Smooth muscle cell (in vitro differentiated cells): ENCODE measurements around the gene NAA80. TPM values are rescaled to one million over a fixed set of nuclear protein-coding genes. Genes with fewer than 3 reads are reported as not detected.
A peak's percentile ranks its signal among the peaks of the same experiment; 100 is the strongest.

Experiments used
- DNase-seq: peaks from one replicate; lab custom pipeline; 2025; ENCODE audit not compliant: unreplicated experiment; lab: John Stamatoyannopoulos, UW
- H2AFZ ChIP-seq: fragments of 200-600 bp; sonication (generic); 2 replicates; pipeline ENCODE4 v1.6.0; 2016; ENCODE audit warnings: antibody characterized with exemption, low read depth, mild to moderate bottlenecking
- H3F3A ChIP-seq: fragments of 200-600 bp; sonication (generic); 2 replicates; pipeline ENCODE4 v1.6.0; 2017; ENCODE audit warnings: antibody characterized with exemption, low read depth
- H3K27ac ChIP-seq: fragments of 200-600 bp; sonication (generic); 2 replicates; pipeline ENCODE4 v1.5.1; 2016; ENCODE audit warnings: low read depth, mild to moderate bottlenecking
- H3K27me3 ChIP-seq: fragments of 200-600 bp; sonication (generic); 2 replicates; pipeline ENCODE4 v1.6.1; 2016; ENCODE audit warnings: low read depth, mild to moderate bottlenecking
- H3K36me3 ChIP-seq: fragments of 200-600 bp; sonication (generic); 2 replicates; pipeline ENCODE4 v1.5.1; 2016; ENCODE audit warnings: low read depth
- H3K4me1 ChIP-seq: fragments of 200-600 bp; sonication (generic); 2 replicates; pipeline ENCODE4 v1.5.1; 2016; ENCODE audit warnings: low read depth
- H3K4me2 ChIP-seq: fragments of 200-600 bp; sonication (generic); 2 replicates; pipeline ENCODE4 v1.6.0; 2016; ENCODE audit warnings: mild to moderate bottlenecking
- H3K4me3 ChIP-seq: fragments of 200-600 bp; sonication (generic); 2 replicates; pipeline ENCODE4 v1.5.1; 2016; ENCODE audit warnings: mild to moderate bottlenecking
- H3K79me2 ChIP-seq: fragments of 200-600 bp; sonication (generic); 2 replicates; pipeline ENCODE4 v1.6.0; 2016; ENCODE audit warnings: low read depth, mild to moderate bottlenecking
- H3K9ac ChIP-seq: fragments of 200-600 bp; sonication (generic); 2 replicates; pipeline ENCODE4 v1.6.0; 2016; ENCODE audit warnings: low read depth
- H3K9me3 ChIP-seq: fragments of 200-600 bp; sonication (generic); replicated peaks from 2 replicates; pipeline ENCODE4 v1.5.1; 2016; ENCODE audit warnings: low read depth
- H4K20me1 ChIP-seq: fragments of 200-600 bp; sonication (generic); 2 replicates; pipeline ENCODE4 v1.6.0; 2016; ENCODE audit warnings: low read depth
- WGBS: methylation state at CpG from one replicate; pipeline ENCODE4 v1.1.7; 2016; ENCODE audit warnings: low lambda C conversion rate; 5-methylcytosine and 5-hydroxymethylcytosine counted together
- polyA plus RNA-seq: library from polyadenylated mRNA; unstranded; fragments of >200 nt; fragmentation: Nextera tagmentation; extraction: Ambion mirVana; gene quantifications from 2 replicates; pipeline ENCODE4 v1.2.1, GENCODE V29; 2016
- total RNA-seq: library from RNA; depleted of rRNA; stranded (reverse); fragments of >200 nt; gene quantifications from 2 replicates; pipeline ENCODE4 v1.2.3, GENCODE V29; 2014
- TF ChIP-seq, protein P1 (sequence below): fragments of 200-600 bp; sonication (generic); IDR thresholded peaks from 2 replicates; pipeline ENCODE4 v1.5.1; 2017; ENCODE audit warnings: borderline replicate concordance, mild to moderate bottlenecking, antibody characterized with exemption; ENCODE audit not compliant: insufficient read depth, poor library complexity, severe bottlenecking

Gene NAA80
- total and polyA plus RNA-seq, 2 experiments from 2014 or later: 13.0 to 21.9 TPM

DNA sequence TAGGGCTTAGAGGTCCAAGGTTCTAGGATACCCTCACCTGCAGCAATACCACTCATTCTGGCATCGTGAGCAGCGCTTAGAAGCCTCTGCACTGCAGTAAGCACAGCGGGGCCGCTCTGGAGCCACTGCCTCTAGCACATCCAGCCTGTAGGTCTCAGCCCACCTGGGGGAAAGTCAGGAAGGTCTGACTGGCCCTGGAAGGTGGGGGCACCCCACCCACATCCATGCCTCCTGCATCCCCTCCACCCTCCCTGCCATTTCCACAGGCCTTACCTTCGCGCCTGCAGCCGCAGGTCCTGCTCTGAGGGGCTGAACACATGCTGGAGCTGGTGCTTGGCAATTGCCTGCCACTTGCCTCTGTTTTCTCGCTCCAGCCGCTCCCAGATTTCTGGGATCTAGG, 42.3 kb upstream of the NAA80 start:
- Histone ChIP-seq H2AFZ (no peak overlapping the region), H3K9ac (no peak overlapping the region), H3K36me3 (no peaks in the 10 kb centered on the region), H3K79me2 (peaks cover 4% of the 10 kb centered on the region), H3K9me3 (no peaks in the 10 kb centered on the region), H3K4me3 (no peak overlapping the region), H3K4me1 (peaks cover 22% of the 10 kb centered on the region), H3F3A (peaks cover 20% of the 10 kb centered on the region), H4K20me1 (no peaks in the 10 kb centered on the region), H3K27me3 (peaks cover 19% of the 10 kb centered on the region), H3K4me2 (no peak overlapping the region), H3K27ac (no peak overlapping the region)
- TF ChIP-seq, protein P1, sequence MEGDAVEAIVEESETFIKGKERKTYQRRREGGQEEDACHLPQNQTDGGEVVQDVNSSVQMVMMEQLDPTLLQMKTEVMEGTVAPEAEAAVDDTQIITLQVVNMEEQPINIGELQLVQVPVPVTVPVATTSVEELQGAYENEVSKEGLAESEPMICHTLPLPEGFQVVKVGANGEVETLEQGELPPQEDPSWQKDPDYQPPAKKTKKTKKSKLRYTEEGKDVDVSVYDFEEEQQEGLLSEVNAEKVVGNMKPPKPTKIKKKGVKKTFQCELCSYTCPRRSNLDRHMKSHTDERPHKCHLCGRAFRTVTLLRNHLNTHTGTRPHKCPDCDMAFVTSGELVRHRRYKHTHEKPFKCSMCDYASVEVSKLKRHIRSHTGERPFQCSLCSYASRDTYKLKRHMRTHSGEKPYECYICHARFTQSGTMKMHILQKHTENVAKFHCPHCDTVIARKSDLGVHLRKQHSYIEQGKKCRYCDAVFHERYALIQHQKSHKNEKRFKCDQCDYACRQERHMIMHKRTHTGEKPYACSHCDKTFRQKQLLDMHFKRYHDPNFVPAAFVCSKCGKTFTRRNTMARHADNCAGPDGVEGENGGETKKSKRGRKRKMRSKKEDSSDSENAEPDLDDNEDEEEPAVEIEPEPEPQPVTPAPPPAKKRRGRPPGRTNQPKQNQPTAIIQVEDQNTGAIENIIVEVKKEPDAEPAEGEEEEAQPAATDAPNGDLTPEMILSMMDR: no peak
- 95% methylated on average over 9 of the region's 9 CpGs for WGBS
- DNase-seq: no peak

DNA sequence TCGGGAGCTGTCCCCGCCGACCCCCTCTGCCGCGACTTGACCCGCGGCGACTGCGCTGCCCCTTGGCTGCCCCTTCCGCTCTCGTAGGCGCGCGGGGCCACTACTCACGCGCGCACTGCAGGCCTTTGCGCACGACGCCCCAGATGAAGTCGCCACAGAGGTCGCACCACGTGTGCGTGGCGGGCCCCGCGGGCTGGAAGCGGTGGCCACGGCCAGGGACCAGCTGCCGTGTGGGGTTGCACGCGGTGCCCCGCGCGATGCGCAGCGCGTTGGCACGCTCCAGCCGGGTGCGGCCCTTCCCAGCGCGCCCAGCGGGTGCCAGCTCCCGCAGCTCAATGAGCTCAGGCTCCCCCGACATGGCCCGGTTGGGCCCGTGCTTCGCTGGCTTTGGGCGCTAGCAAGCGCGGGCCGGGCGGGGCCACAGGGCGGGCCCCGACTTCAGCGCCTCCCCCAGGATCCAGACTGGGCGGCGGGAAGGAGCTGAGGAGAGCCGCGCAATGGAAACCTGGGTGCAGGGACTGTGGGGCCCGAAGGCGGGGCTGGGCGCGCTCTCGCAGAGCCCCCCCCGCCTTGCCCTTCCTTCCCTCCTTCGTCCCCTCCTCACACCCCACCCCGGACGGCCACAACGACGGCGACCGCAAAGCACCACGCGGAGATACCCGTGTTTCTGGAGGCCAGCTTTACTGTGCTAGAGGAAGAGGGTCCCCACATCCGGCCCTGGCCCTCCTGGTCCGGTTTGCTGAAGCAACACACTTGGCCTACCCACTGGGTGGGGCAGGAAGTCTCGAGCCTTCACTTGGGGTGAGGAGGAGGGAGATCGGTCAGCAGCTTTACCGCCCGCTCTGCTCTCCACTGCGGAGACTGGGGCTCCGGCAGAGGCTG, 41.5 kb upstream of the NAA80 start, which contains the start of gene RASSF1:
TSS of gene RASSF1 (minus strand) at position 389 of the 882 bp plus-strand sequence. CDS start at position 358, 31 bp downstream.
- no peak for DNase-seq
- H3K9ac ChIP-seq: no peak within 1 kb of the TSS
- WGBS: 12% methylated on average over 81 of the region's 85 CpGs

GRCh38 chr3:50340147-50340447, 40.9 kb upstream of the NAA80 start:
- DNase-seq: no peak
- Histone ChIP-seq H3K27ac (no peak overlapping the region), H3K27me3 (peaks cover 19% of the 10 kb centered on the region), H2AFZ (peak overlapping the region; percentile 62), H3K36me3 (no peaks in the 10 kb centered on the region), H3K9me3 (no peaks in the 10 kb centered on the region), H3K79me2 (peaks cover 18% of the 10 kb centered on the region), H3K9ac (no peak overlapping the region), H3K4me2 (peak overlapping the region; percentile 89), H3K4me3 (peak overlapping the region; percentile 45), H3F3A (peaks cover 11% of the 10 kb centered on the region), H4K20me1 (peaks cover 12% of the 10 kb centered on the region), H3K4me1 (peaks cover 29% of the 10 kb centered on the region)
- TF ChIP-seq, protein P1: no peak
- 45% methylated on average over 7 of the region's 9 CpGs for WGBS

More for the DNA sequence above, 41.5 kb upstream of the NAA80 start, which contains the start of gene RASSF1:
- peak within 1 kb of the TSS; percentile 89 for H3K4me2 ChIP-seq
- peaks cover 13% of the 10 kb centered on the region for H3K79me2 ChIP-seq
- no peaks in the 10 kb centered on the region for H3K9me3 ChIP-seq
- H3F3A ChIP-seq: peaks cover 12% of the 10 kb centered on the region
- no peak within 1 kb of the TSS for H3K27ac ChIP-seq
- H3K36me3 ChIP-seq: no peaks in the 10 kb centered on the region
- TF ChIP-seq, protein P1: no peak
- peaks cover 19% of the 10 kb centered on the region for H3K27me3 ChIP-seq
- peak within 1 kb of the TSS; percentile 45 for H3K4me3 ChIP-seq
- peak within 1 kb of the TSS; percentile 62 for H2AFZ ChIP-seq
- peaks cover 6% of the 10 kb centered on the region for H4K20me1 ChIP-seq
- peaks cover 28% of the 10 kb centered on the region for H3K4me1 ChIP-seq
